GM12878 (cell line): ENCODE measurements around the gene ZNF780B. TPM values are rescaled to one million over a fixed set of nuclear protein-coding genes. Genes with fewer than 3 reads are reported as not detected.
A peak's percentile ranks its signal among the peaks of the same experiment; 100 is the strongest.

Source experiments
- EGR1 ChIP-seq, 2 experiments: IDR thresholded peaks; 1 replicate in 1 of 2; 2 replicates in 1 of 2; pipeline ENCODE4 v1.6.1; 2011 to 2012; ENCODE audit warnings: low read depth in 2 of 2, low read length in 2 of 2, borderline replicate concordance in 1 of 2, mild to moderate bottlenecking in 1 of 2, moderate library complexity in 1 of 2
- ETV6 ChIP-seq, 2 experiments: fragments of 450-650 bp in 1 of 2; IDR thresholded peaks in 1 of 2; conservative IDR thresholded peaks in 1 of 2; 2 replicates each; pipeline ENCODE4 v1.6.1; 2014; ENCODE audit warnings: antibody characterized with exemption in 1 of 2, borderline replicate concordance in 1 of 2, low read depth in 1 of 2, mild to moderate bottlenecking in 1 of 2, moderate library complexity in 1 of 2
- EZH2 ChIP-seq: IDR thresholded peaks from 2 replicates; pipeline ENCODE4 v1.6.1; 2012; ENCODE audit warnings: low read depth, mild to moderate bottlenecking, control low read depth, inconsistent platforms, low read length, borderline replicate concordance; ENCODE audit not compliant: control insufficient read depth
- GATAD2B ChIP-seq: fragments of 450-650 bp; conservative IDR thresholded peaks from 2 replicates; pipeline ENCODE4 v1.6.1; 2017; ENCODE audit warnings: low read depth, mild to moderate bottlenecking, moderate library complexity
- MLLT1 ChIP-seq: fragments of 450-650 bp; IDR thresholded peaks from 2 replicates; pipeline ENCODE4 v1.6.1; 2016; ENCODE audit warnings: mild to moderate bottlenecking
- MXI1 ChIP-seq: fragments of 150-350 bp; IDR thresholded peaks from 2 replicates; pipeline ENCODE4 v1.6.1; 2011; ENCODE audit warnings: low read depth, mild to moderate bottlenecking, inconsistent platforms, low read length, improper control_type of control experiment
- RAD21 ChIP-seq: IDR thresholded peaks from 2 replicates; pipeline ENCODE4 v1.6.1; 2011; ENCODE audit warnings: mild to moderate bottlenecking, low read depth, low read length, moderate library complexity; ENCODE audit not compliant: insufficient read depth
- RAD51 ChIP-seq: fragments of 450-650 bp; IDR thresholded peaks from 2 replicates; pipeline ENCODE4 v1.6.1; 2016; ENCODE audit warnings: moderate library complexity, mild to moderate bottlenecking, inconsistent platforms
- RELB ChIP-seq: fragments of 450-650 bp; IDR thresholded peaks from 2 replicates; pipeline ENCODE4 v1.6.1; 2017; ENCODE audit warnings: low read depth, mild to moderate bottlenecking, moderate library complexity
- SIX5 ChIP-seq: IDR thresholded peaks from 2 replicates; pipeline ENCODE4 v1.6.1; 2011; ENCODE audit warnings: mild to moderate bottlenecking, low read depth, low read length, moderate library complexity; ENCODE audit not compliant: severe bottlenecking
- TAF1 ChIP-seq: IDR thresholded peaks from 2 replicates; pipeline ENCODE4 v1.6.1; 2011; ENCODE audit warnings: mild to moderate bottlenecking, low read depth, low read length, borderline replicate concordance
- polyA plus RNA-seq, 11 experiments: library from polyadenylated mRNA; depleted of rRNA in 4 of 11; unstranded in 6 of 11; stranded (reverse) in 5 of 11; fragments of >200 nt; fragmentation: Nextera tagmentation in 4 of 11; fragmentation: Illumina TruSeq in 1 of 11; extraction: Ambion mirVana in 4 of 11; extraction: Trizol in 1 of 11; gene quantifications; 1 replicate in 1 of 11; 2 replicates in 10 of 11; pipeline versions ENCODE4 v1.2.1 to v1.2.3, GENCODE V29; 2011 to 2016; ENCODE audit warnings: inconsistent platforms in 2 of 11, missing spikeins in 2 of 11, low read depth in 1 of 11
- total RNA-seq, 4 experiments: library from RNA; depleted of rRNA in 3 of 4; stranded (reverse); fragments of >200 nt in 3 of 4; fragmentation: Illumina TruSeq in 1 of 4; extraction: Trizol in 1 of 4; gene quantifications; 2 replicates each; pipeline versions ENCODE4 v1.2.1 to v1.2.3, GENCODE V29; 2013 to 2021

Gene ZNF780B
- total and polyA plus RNA-seq, 10 of the 15 experiments (the other 5 are each of a cell fraction or from before 2014, with no cell fraction given), result 7.3 to 24.0 (median 12.3) TPM

- TF ChIP-seq MLLT1, result peak; percentile 76; the same call in 1 of the 2 replicates
- peak in 1 of 2 experiments; percentile 62; a peak in 2 of 4 replicates for TF ChIP-seq ETV6 (conservative IDR thresholded peaks at IDR 0.05 in 1 of 2, IDR thresholded peaks at IDR 0.05 in 1 of 2; ENCODE audit: borderline replicate concordance in 1 of 2, low read depth in 1 of 2)
- peak; percentile 71 for TF ChIP-seq GATAD2B
- peak; percentile 82; the same call in 1 of the 2 replicates for TF ChIP-seq TAF1
- peak; percentile 49 for TF ChIP-seq SIX5
- no peak for TF ChIP-seq EGR1 (IDR thresholded peaks at IDR 0.05; ENCODE audit: borderline replicate concordance in 1 of 2, low read depth in 2 of 2, low read length in 2 of 2)
- TF ChIP-seq RAD21, result no peak
- TF ChIP-seq MXI1, result peak; percentile 48
- TF ChIP-seq EZH2, result no peak
- TF ChIP-seq RELB, result peak; percentile 48; the same call in 1 of the 2 replicates
- no peak for TF ChIP-seq RAD51
These were observed 34.5 kb upstream of the ZNF780B start, which contains the start of gene ZNF780A (continued) for GRCh38 chr19:40090241-40091204.
